AG04449 (cell line): ENCODE measurements around the gene STX5.
"Not testable (repeated sequence)": the region's sequence is repeated elsewhere in the genome, so short reads cannot be mapped to it uniquely, and the experiment has no call there.

Experiments
- CTCF ChIA-PET: fragments of 350-600 bp; formaldehyde crosslinking; extraction: SDS; loops from one replicate; lab custom pipeline; 2021; ENCODE audit warnings: antibody characterized with exemption; lab: Yijun Ruan, JAX
- POLR2A ChIA-PET: fragments of 400-600, 350-600 bp; formaldehyde crosslinking; extraction: SDS; loops from one replicate; lab custom pipeline; 2020; ENCODE audit warnings: antibody characterized with exemption, inconsistent platforms; lab: Yijun Ruan, JAX
- DNase-seq: peaks from one replicate; pipeline ENCODE4 v3.0.0-alpha.2; 2010; ENCODE audit warnings: low read depth, low spot score
- H3K4me3 ChIP-seq: 2 replicates; pipeline ENCODE4 v1.5.1; 2011; ENCODE audit warnings: low read depth, mild to moderate bottlenecking, control low read depth, low read length
- TF ChIP-seq, protein P1 (sequence below): IDR thresholded peaks from one replicate; pipeline ENCODE4 v1.5.1; 2011; ENCODE audit warnings: mild to moderate bottlenecking, moderate library complexity, low read length, control low read depth, inconsistent platforms; ENCODE audit not compliant: insufficient read depth; ENCODE audit errors: missing control alignments

STX5 gene

DNA sequence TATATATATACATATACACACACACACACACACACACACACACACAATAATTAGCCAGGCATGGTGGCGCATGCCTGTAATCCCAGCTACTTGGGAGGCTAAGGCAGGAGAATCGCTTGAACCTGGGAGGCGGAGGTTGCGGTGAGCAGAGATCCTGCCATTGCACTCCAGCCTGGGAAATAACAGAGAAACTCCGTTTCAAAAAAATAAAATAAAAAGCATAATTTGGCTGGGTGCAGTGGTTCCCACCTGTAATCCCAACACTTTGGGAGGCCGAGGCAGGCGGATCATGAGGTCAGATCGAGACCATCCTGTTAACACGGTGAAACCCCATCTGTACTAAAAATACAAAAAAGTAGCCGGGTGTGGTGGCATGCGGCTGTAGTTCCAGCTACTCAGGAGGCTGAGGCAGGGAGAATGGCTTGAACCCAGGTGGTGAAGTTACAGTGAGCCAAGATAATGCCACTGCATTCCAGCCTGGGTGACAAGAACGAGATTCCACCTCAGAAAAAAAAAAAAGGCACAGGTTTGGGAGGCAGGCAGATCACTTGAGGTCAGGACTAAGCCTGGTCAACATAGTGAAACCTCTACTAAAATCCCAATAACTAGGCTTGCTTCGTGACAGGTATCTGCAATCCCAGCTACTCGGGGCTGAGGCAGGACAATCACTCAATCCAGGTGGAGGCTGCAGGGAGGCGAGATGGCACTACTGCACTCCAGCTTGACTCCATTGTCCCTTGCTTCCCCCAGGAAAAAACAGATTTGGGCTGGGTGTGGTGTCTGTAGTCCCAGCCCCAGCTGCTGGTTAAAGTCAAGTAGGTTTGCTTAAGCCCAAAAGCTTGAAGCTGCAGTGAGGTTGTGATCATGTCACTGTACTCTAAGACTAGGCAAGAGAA, 19.3 kb upstream of the STX5 start:
- no peak for DNase-seq
- ChIA-PET POLR2A (interaction anchor here (0.6 to 8.3 kb wide), 3 partner anchors 11 to 231 kb away, joined by 3 to 193 read pairs (median 3); partner anchors contain the start of gene WDR74), CTCF (no interaction called here)
- H3K4me3 ChIP-seq = no peak overlapping the region
- TF ChIP-seq, protein P1, sequence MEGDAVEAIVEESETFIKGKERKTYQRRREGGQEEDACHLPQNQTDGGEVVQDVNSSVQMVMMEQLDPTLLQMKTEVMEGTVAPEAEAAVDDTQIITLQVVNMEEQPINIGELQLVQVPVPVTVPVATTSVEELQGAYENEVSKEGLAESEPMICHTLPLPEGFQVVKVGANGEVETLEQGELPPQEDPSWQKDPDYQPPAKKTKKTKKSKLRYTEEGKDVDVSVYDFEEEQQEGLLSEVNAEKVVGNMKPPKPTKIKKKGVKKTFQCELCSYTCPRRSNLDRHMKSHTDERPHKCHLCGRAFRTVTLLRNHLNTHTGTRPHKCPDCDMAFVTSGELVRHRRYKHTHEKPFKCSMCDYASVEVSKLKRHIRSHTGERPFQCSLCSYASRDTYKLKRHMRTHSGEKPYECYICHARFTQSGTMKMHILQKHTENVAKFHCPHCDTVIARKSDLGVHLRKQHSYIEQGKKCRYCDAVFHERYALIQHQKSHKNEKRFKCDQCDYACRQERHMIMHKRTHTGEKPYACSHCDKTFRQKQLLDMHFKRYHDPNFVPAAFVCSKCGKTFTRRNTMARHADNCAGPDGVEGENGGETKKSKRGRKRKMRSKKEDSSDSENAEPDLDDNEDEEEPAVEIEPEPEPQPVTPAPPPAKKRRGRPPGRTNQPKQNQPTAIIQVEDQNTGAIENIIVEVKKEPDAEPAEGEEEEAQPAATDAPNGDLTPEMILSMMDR = no peak

DNA sequence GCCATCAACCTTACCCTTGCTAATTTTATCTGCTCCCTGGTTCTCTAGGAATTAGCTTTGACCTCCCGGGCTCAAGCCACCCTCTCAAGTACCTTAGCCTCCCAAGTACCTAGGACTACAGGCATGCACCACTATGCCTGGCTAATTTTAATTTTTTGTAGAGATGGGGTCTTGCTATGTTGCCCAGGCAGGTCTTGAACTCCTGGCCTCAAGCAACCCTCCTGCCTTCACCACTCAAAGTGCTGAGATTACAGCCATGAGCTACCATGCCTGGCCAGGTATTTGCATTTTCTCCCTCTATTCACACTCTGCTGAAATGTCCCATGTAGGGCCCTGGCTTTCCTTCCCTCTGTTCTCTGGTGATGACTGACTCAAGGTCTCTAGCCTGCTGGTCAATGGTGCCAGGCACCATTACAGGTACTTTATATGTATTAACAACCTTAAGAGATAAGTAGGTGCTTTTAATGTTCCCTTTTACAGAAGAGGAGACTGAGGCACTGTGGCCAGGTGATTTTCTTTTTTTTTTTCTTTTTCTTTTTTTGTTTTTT, 16.0 kb upstream of the STX5 start:
- no peak for DNase-seq
- POLR2A ChIA-PET = interaction anchor here (0.6 kb wide), 1 partner anchor 9 kb away, joined by 3 read pairs; no protein-coding TSS in a partner anchor
- CTCF ChIA-PET = interaction anchor here (0.8 to 1.3 kb wide), 2 partner anchors 10 to 33 kb away, joined by 3 read pairs; partner anchors contain the start of gene SLC3A2
- H3K4me3 ChIP-seq = no peak overlapping the region
- TF ChIP-seq, protein P1 = no peak

DNA sequence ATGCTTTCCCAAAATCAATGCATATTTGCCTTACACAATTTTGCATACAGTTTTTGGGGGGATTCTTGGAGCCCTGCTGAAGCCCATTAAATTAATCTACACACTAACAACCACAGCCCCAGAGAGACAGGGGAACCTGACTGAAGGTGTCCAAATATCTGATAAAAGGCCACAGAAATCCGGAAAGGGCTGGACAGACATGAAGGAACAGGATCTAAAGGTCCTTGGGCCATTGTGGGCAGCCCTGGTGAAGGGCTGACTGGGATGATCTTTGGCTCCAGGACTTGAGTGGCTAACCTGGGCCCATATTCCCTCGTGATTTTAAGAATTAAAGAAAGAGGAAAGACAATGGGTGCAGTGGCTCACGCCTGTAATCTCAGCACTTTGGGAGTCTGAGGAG, 14.3 kb upstream of the STX5 start:
- CTCF ChIA-PET = interaction anchor here (0.9 kb wide), 1 partner anchor 8 kb away, joined by 4 read pairs; no protein-coding TSS in a partner anchor
- H3K4me3 ChIP-seq = no peak overlapping the region
- no peak for DNase-seq
- POLR2A ChIA-PET = interaction anchor here (1.1 kb wide), 1 partner anchor 10 kb away, joined by 3 read pairs; no protein-coding TSS in a partner anchor
- TF ChIP-seq, protein P1 = no peak

DNA sequence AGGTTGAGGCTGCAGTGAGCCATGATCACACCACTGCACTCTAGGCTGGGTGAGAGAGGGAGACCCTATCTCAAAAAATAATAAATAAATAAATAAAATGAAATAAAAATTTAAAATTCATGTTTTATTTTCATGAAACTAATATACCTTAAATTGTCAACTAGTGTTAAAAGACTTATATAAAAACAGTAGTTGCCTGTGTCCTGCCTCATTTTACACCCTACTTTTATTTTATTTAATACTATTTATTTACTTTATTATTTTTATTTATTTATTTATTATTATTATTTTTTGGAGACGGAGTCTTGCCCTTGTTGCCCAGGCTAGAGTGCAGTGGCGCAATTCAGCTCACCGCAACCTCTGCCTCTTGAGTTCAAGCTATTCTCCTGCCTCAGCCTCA, 12.3 kb upstream of the STX5 start:
- no peak overlapping the region for H3K4me3 ChIP-seq
- TF ChIP-seq, protein P1 = no peak
- no peak for DNase-seq
- ChIA-PET POLR2A (interaction anchor here (1.9 kb wide), 1 partner anchor 12 kb away, joined by 8 read pairs; no protein-coding TSS in a partner anchor), CTCF (interaction anchor here (2.3 kb wide), 1 partner anchor 57 kb away, joined by 9 read pairs; the partner anchor contains the start of gene TMEM179B)

DNA sequence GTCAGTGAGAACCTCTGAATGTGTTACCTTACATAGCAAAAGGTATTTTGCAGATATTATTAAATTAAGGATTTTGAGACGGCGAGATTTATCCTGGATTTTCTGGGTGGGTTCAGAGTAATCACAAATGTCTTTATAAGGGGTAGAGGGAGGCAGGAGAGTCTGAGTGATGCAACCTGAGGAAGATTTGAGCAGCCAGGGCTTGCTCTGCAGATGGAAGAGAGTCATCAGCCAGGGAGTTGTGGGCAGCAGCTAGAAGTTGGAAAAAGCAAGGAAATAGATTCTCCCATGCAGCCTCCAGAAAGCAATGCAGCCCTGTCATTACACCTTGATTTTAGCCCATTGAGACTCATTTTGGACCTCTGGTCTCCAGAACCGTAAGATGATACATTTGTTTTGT, 11.6 kb upstream of the STX5 start:
- POLR2A ChIA-PET = interaction anchor here (1.3 to 1.9 kb wide), 2 partner anchors 11 to 12 kb away, joined by 4 to 8 read pairs; no protein-coding TSS in a partner anchor
- DNase-seq = no peak
- TF ChIP-seq, protein P1 = no peak
- no peak overlapping the region for H3K4me3 ChIP-seq
- CTCF ChIA-PET = interaction anchor here (2.3 kb wide), 1 partner anchor 57 kb away, joined by 9 read pairs; the partner anchor contains the start of gene TMEM179B

DNA sequence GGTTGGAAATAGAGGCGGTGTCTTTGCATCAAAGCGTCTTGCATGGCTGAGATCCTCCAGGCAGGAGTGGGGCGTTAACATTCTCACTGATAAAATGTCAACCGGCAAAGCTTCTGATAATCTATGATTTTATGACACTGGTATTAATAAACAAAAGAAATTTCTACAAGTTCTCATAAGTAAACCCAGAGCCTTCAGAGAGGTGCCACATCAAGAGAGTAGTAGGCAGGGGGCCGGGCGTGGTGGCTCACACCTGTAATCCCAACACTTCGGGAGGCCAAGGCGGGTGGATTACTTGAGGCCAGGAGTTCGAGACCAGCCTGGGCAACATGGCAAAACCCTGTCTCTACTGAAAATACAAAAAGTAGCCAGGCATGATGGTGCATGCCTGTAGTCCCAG, 11.0 kb upstream of the STX5 start:
- ChIA-PET CTCF (interaction anchor here (1.0 to 2.3 kb wide), 2 partner anchors 12 to 56 kb away, joined by 7 to 9 read pairs; partner anchors contain the start of gene TMEM179B), POLR2A (interaction anchor here (1.3 to 1.9 kb wide), 2 partner anchors 11 to 13 kb away, joined by 4 to 8 read pairs; no protein-coding TSS in a partner anchor)
- not testable (repeated sequence) for DNase-seq, H3K4me3 ChIP-seq
